Measurements from ENCODE around the gene RND1.
"Not testable (repeated sequence)": the region's sequence is repeated elsewhere in the genome, so short reads cannot be mapped to it uniquely, and the experiment has no call there.

RND1 gene

GRCh38 chr12:48866052-48866711 is 512 bp upstream of the RND1 start:
- TF ChIP-seq, protein P1, sequence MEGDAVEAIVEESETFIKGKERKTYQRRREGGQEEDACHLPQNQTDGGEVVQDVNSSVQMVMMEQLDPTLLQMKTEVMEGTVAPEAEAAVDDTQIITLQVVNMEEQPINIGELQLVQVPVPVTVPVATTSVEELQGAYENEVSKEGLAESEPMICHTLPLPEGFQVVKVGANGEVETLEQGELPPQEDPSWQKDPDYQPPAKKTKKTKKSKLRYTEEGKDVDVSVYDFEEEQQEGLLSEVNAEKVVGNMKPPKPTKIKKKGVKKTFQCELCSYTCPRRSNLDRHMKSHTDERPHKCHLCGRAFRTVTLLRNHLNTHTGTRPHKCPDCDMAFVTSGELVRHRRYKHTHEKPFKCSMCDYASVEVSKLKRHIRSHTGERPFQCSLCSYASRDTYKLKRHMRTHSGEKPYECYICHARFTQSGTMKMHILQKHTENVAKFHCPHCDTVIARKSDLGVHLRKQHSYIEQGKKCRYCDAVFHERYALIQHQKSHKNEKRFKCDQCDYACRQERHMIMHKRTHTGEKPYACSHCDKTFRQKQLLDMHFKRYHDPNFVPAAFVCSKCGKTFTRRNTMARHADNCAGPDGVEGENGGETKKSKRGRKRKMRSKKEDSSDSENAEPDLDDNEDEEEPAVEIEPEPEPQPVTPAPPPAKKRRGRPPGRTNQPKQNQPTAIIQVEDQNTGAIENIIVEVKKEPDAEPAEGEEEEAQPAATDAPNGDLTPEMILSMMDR (IDR thresholded peaks at IDR 0.05; ENCODE audit: low read depth, low read length): no peak
- no peak for DNase-seq (ENCODE audit: extremely low read depth, low read depth)

DNA sequence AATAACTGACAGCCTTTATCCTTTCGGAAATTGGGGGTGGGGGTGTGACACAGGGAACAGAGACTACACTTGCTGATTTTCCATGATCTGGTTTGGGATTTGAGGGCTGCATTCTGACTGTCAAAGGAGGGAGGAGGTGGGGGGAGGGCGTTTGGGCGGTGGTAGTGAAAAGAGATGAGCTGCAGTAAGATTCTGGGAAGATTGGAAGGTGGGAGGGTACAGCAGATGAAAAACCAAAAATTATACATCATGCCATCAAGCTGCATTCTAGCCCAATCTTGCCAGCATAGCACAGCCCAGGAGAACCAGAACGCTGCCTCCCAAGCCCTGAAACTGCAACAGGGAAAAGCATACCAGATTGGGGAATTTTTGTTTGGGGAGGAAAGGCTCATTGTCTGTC is 2.4 kb downstream of the RND1 start:
- TF ChIP-seq, protein P1 (IDR thresholded peaks at IDR 0.05; ENCODE audit: low read depth, low read length): no peak
- DNase-seq (ENCODE audit: extremely low read depth, low read depth): no peak

DNA sequence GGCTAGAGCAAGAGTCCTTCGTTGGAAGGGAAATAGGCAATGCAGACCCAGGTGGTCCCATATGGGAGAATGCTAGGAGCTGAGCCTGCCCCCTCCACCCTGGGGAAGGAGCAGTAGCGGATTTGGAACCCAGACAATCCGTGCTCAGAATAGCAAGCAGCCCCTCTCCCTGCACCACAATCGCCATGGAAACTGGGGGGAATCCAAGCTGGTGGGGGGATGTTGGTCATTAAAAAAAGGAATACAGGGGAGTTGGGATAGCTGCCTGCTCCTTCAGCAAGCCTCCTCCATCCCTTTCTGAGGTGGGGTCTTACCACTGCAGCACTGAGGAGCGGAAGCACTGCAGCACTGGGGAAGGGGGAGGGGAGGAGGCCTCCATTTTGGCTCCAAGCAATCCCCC is 2.9 kb downstream of the RND1 start:
- TF ChIP-seq, protein P1 (IDR thresholded peaks at IDR 0.05; ENCODE audit: low read depth, low read length): no peak
- DNase-seq (ENCODE audit: extremely low read depth, low read depth): no peak

- TF ChIP-seq, protein P1 (IDR thresholded peaks at IDR 0.05; ENCODE audit: low read depth, low read length): no peak
- no peak for DNase-seq (ENCODE audit: extremely low read depth, low read depth)
These were observed 4.6 kb downstream of the RND1 start for GRCh38 chr12:48861111-48861510.

DNA sequence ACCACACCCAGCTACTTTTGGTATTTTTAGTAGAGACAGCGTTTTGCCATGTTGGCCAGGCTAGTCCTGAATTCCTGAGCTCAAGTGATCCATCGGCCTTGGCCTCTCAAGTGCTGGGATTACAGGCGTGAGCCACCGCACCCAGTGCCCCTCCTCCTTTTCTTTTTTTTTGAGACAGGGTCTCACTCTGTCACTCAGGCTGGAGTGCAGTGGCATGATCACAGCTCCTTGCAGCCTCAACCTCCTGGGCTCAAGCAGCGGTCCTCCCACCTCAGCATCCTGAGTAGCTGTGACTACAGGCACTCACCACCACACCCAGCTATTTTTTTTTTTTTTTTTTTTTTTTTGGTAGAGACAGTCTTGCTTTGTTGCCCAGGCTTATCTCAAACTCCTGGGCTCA is 5.4 kb downstream of the RND1 start:
- DNase-seq (ENCODE audit: extremely low read depth, low read depth): not testable (repeated sequence)

DNA sequence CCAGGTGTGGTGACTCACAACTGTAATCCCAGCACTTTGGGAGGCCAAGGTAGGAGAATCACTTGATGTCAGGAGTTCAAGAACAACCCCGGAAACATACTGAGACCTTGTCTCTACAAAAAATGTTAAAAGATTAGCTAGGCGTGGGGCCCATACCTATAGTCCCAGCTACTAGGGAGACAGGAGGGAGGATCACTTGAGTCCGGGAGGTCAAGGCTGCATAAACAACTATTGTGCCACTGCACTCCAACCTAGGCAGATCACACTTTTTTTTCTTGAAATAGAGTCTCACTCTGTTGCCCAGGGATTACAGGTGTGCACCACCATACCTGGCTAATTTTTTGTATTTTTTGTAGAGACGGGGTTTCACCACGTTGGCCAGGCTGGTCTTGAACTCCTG is 6.1 kb downstream of the RND1 start:
- TF ChIP-seq, protein P1 (IDR thresholded peaks at IDR 0.05; ENCODE audit: low read depth, low read length): no peak
- DNase-seq (ENCODE audit: extremely low read depth, low read depth): no peak

- no peak for DNase-seq (ENCODE audit: extremely low read depth, low read depth)
- TF ChIP-seq, protein P1 (IDR thresholded peaks at IDR 0.05; ENCODE audit: low read depth, low read length): no peak
These were observed 7.6 kb downstream of the RND1 start for GRCh38 chr12:48858043-48858442.

Measured in AG09319 (cell line).